ENCODE data around the gene MYRFL. TPM values are rescaled to one million over a fixed set of nuclear protein-coding genes. Genes with fewer than 3 reads are reported as not detected.

The MYRFL gene
- total and polyA plus RNA-seq, 8 donors, result 0.06 to 2.3 (median 0.43) TPM

GRCh38 chr12:70002912-70003255, 177.9 kb downstream of the MYRFL start:
- H3K4me1 ChIP-seq, result no peaks in the 10 kb centered on the region
- H3K4me3 ChIP-seq, result no peak overlapping the region
- ATAC-seq (no peak), DNase-seq (no peak), FAIRE-seq (no peak)
- no peaks in the 10 kb centered on the region for H3K36me3 ChIP-seq
- H3K9me3 ChIP-seq, result no peaks in the 10 kb centered on the region
- H3K27ac ChIP-seq, result no peak overlapping the region
- intact Hi-C loops (cut with DNase I), result no loop called here
- no peaks in the 10 kb centered on the region for H3K27me3 ChIP-seq
- WGBS, 2 donors, result 75 to 85% methylated on average over 6 of the region's 6 CpGs
- no peak for TF ChIP-seq CTCF (IDR thresholded peaks at IDR 0.05)

- H3K4me3 ChIP-seq, result no peak overlapping the region
- no peaks in the 10 kb centered on the region for H3K36me3 ChIP-seq
- H3K4me1 ChIP-seq, result no peaks in the 10 kb centered on the region
- DNase-seq (no peak), ATAC-seq (no peak), FAIRE-seq (no peak)
- no peaks in the 10 kb centered on the region for H3K27me3 ChIP-seq
- no peak for TF ChIP-seq CTCF (IDR thresholded peaks at IDR 0.05)
- 57 to 76% methylated on average over 2 of the region's 2 CpGs for WGBS, 2 donors
- H3K9me3 ChIP-seq, result no peaks in the 10 kb centered on the region
- no peak overlapping the region for H3K27ac ChIP-seq
- intact Hi-C loops (cut with DNase I), result no loop called here
Observed at GRCh38 chr12:70005864-70006618, 181.0 kb downstream of the MYRFL start.

- H3K4me1 ChIP-seq, result no peaks in the 10 kb centered on the region
- no peak for DNase-seq
- no peaks in the 10 kb centered on the region for H3K27me3 ChIP-seq
- FAIRE-seq, result no peak
- intact Hi-C loops (cut with DNase I), result no loop called here
- H3K36me3 ChIP-seq, result no peaks in the 10 kb centered on the region
- no peak overlapping the region for H3K4me3 ChIP-seq
- 44 to 70% methylated on average over 2 of the region's 2 CpGs for WGBS, 2 donors
- no peak overlapping the region for H3K27ac ChIP-seq
- no peak for ATAC-seq
- H3K9me3 ChIP-seq, result no peaks in the 10 kb centered on the region
- no peak for TF ChIP-seq CTCF (IDR thresholded peaks at IDR 0.05)
Observed at GRCh38 chr12:70006619-70006973, 181.6 kb downstream of the MYRFL start.

- H3K9me3 ChIP-seq, result no peaks in the 10 kb centered on the region
- DNase-seq, result no peak
- WGBS, 2 donors, result 57 to 72% methylated on average over 2 of the region's 2 CpGs
- no peak overlapping the region for H3K27ac ChIP-seq
- TF ChIP-seq CTCF (IDR thresholded peaks at IDR 0.05), result no peak
- intact Hi-C loops (cut with DNase I), result no loop called here
- H3K4me3 ChIP-seq, result no peak overlapping the region
- no peak for FAIRE-seq
- no peaks in the 10 kb centered on the region for H3K36me3 ChIP-seq
- no peaks in the 10 kb centered on the region for H3K4me1 ChIP-seq
- H3K27me3 ChIP-seq, result no peaks in the 10 kb centered on the region
- ATAC-seq, result no peak
Observed at GRCh38 chr12:70007687-70008086, 182.7 kb downstream of the MYRFL start.

Other genes with a start within 250 kb of the MYRFL start
- 10 to 100 TPM; 41.6 to 69.1 (median 63.7) TPM for gene CCT2, start 239.8 kb upstream of the MYRFL start, total RNA-seq
- gene CCT2, start 239.8 kb upstream of the MYRFL start, polyA plus RNA-seq, result 10 to 100 TPM; 43.5 to 60.0 TPM
- not detected for gene LRRC10, start 214.3 kb upstream of the MYRFL start, total RNA-seq
- gene LRRC10, start 214.3 kb upstream of the MYRFL start, polyA plus RNA-seq, result not detected
- gene BEST3, start 125.9 kb upstream of the MYRFL start, total RNA-seq, result 1 to 10 TPM in 2 of 6 donors, under 1 TPM in 2, not detected in 2; 0.12 to 1.6 (median 0.91) TPM
- 1 to 10 TPM; 1.0 to 2.8 TPM for gene BEST3, start 125.9 kb upstream of the MYRFL start, polyA plus RNA-seq
- 10 to 100 TPM; 19.4 to 38.0 (median 23.6) TPM for gene RAB3IP, start 86.4 kb upstream of the MYRFL start, total RNA-seq
- 10 to 100 TPM; 31.7 to 36.1 TPM for gene RAB3IP, start 86.4 kb upstream of the MYRFL start, polyA plus RNA-seq